Mononuclear cell (primary cell): Measurements from ENCODE around the gene RIMS4. TPM values are rescaled to one million over a fixed set of nuclear protein-coding genes. Genes with fewer than 3 reads are reported as not detected.

Source experiments
- H3K27me3 ChIP-seq: 2 replicates; pipeline ENCODE4 v1.6.0; 2011; ENCODE audit warnings: low read length, control low read depth; ENCODE audit not compliant: insufficient read depth
- H3K4me1 ChIP-seq: 2 replicates; pipeline ENCODE4 v1.5.1; 2011; ENCODE audit warnings: mild to moderate bottlenecking, low read length, control low read depth; ENCODE audit not compliant: insufficient read depth
- H3K4me3 ChIP-seq: 2 replicates; pipeline ENCODE4 v1.5.1; 2011; ENCODE audit warnings: mild to moderate bottlenecking, low read length, moderate library complexity
- H3K9me3 ChIP-seq: 2 replicates; pipeline ENCODE4 v1.5.1; 2011; ENCODE audit warnings: low read depth, mild to moderate bottlenecking, control low read depth, low read length
- total RNA-seq: library from RNA; depleted of rRNA; stranded (reverse); fragments of >200 nt; gene quantifications from one replicate; pipeline ENCODE4 v1.2.3, GENCODE V29; 2012

The RIMS4 gene
- total RNA-seq, 1 donor: under 0.01 TPM

GRCh38 chr20:44706301-44707017 is 103.9 kb downstream of the RIMS4 start:
- Histone ChIP-seq H3K27me3 (no peaks in the 10 kb centered on the region), H3K4me1 (no peaks in the 10 kb centered on the region), H3K9me3 (no peaks in the 10 kb centered on the region), H3K4me3 (no peak overlapping the region)

GRCh38 chr20:44705364-44706094 is 104.8 kb downstream of the RIMS4 start:
- H3K4me1 ChIP-seq: no peaks in the 10 kb centered on the region
- no peaks in the 10 kb centered on the region for H3K27me3 ChIP-seq
- H3K9me3 ChIP-seq: no peaks in the 10 kb centered on the region
- no peak overlapping the region for H3K4me3 ChIP-seq

GRCh38 chr20:44704551-44704971 is 105.8 kb downstream of the RIMS4 start:
- H3K9me3 ChIP-seq: no peaks in the 10 kb centered on the region
- H3K4me1 ChIP-seq: no peaks in the 10 kb centered on the region
- H3K27me3 ChIP-seq: no peaks in the 10 kb centered on the region
- H3K4me3 ChIP-seq: no peak overlapping the region

GRCh38 chr20:44703956-44704488 is 106.3 kb downstream of the RIMS4 start:
- Histone ChIP-seq H3K27me3 (no peaks in the 10 kb centered on the region), H3K4me3 (no peak overlapping the region), H3K9me3 (no peaks in the 10 kb centered on the region), H3K4me1 (no peaks in the 10 kb centered on the region)

GRCh38 chr20:44703183-44703925 is 107.0 kb downstream of the RIMS4 start:
- no peaks in the 10 kb centered on the region for H3K27me3 ChIP-seq
- no peaks in the 10 kb centered on the region for H3K4me1 ChIP-seq
- no peak overlapping the region for H3K4me3 ChIP-seq
- H3K9me3 ChIP-seq: no peaks in the 10 kb centered on the region

GRCh38 chr20:44702776-44703175 is 107.6 kb downstream of the RIMS4 start:
- H3K4me1 ChIP-seq: no peaks in the 10 kb centered on the region
- H3K27me3 ChIP-seq: no peaks in the 10 kb centered on the region
- no peaks in the 10 kb centered on the region for H3K9me3 ChIP-seq
- H3K4me3 ChIP-seq: no peak overlapping the region

GRCh38 chr20:44701858-44702256 is 108.5 kb downstream of the RIMS4 start:
- Histone ChIP-seq H3K27me3 (no peaks in the 10 kb centered on the region), H3K9me3 (no peaks in the 10 kb centered on the region), H3K4me3 (no peak overlapping the region), H3K4me1 (no peaks in the 10 kb centered on the region)

Other genes with a start within 250 kb of the RIMS4 start
- gene PKIG, start 228.0 kb downstream of the RIMS4 start, total RNA-seq: 6.9 TPM
- 14.4 TPM for gene ADA, start 158.8 kb downstream of the RIMS4 start, total RNA-seq
- not detected for gene CCN5, start 95.2 kb downstream of the RIMS4 start, total RNA-seq
- gene KCNK15, start 64.7 kb downstream of the RIMS4 start, total RNA-seq: under 0.01 TPM
- 107 TPM for gene YWHAB, start 75.2 kb upstream of the RIMS4 start, total RNA-seq
- 6.6 TPM for gene PABPC1L, start 99.5 kb upstream of the RIMS4 start, total RNA-seq
- gene TOMM34, start 149.9 kb upstream of the RIMS4 start, total RNA-seq: 8.0 TPM
- 372 TPM for gene STK4, start 156.0 kb upstream of the RIMS4 start, total RNA-seq